HepG2 (cell line): ENCODE measurements around the gene WFDC6. TPM values are rescaled to one million over a fixed set of nuclear protein-coding genes. Genes with fewer than 3 reads are reported as not detected.

Experiments used
- ATAC-seq: fragments of 200-7000 bp; cut with Tn5 transposase; 3 replicates; pipeline ENCODE4 v1.9.1; 2020; ENCODE audit warnings: mild to moderate bottlenecking, moderate library complexity
- BruUV-seq: library from RNA; stranded (reverse); fragments of 400-500 nt; replicated peaks from 2 replicates; lab custom pipeline; 2021; lab: Mats Ljungman, UMichigan
- CTCF ChIA-PET: fragments of 300-600 bp; formaldehyde crosslinking; extraction: SDS; loops from one replicate; lab custom pipeline; 2021; ENCODE audit warnings: low total read pairs, inconsistent platforms, low intra/inter-chr PET ratio; lab: Yijun Ruan, JAX
- POLR2A ChIA-PET: fragments of 350-600 bp; sonication (Branson Sonifier 250); formaldehyde crosslinking; loops from one replicate; lab custom pipeline; 2020; ENCODE audit warnings: antibody characterized with exemption, inconsistent platforms; lab: Yijun Ruan, JAX
- DNase-seq: peaks from one replicate; pipeline ENCODE4 v3.0.0-alpha.2; 2015; ENCODE audit warnings: low spot score
- FAIRE-seq: peaks from 3 replicates; lab custom pipeline; 2011; peaks lifted over from hg19 to GRCh38; lab: Jason Lieb, UNC
- H2AFZ ChIP-seq: one replicate; pipeline ENCODE4 v1.6.1; 2011; ENCODE audit warnings: low read length, inconsistent platforms
- H3K27ac ChIP-seq: fragments of 300-600 bp; 3 replicates; pipeline ENCODE4 v1.8.0; 2011; ENCODE audit warnings: mixed run types, mild to moderate bottlenecking, mixed read lengths, low read length, inconsistent platforms; ENCODE audit not compliant: insufficient read depth; ENCODE audit errors: extremely low read length
- H3K27me3 ChIP-seq, 2 experiments: fragments of 200-600 bp in 1 of 2; 2 replicates in 1 of 2; 3 replicates in 1 of 2; pipeline versions ENCODE4 v1.6.0 to v1.8.0; 2011; ENCODE audit warnings: low read length in 2 of 2, mild to moderate bottlenecking in 2 of 2, moderate library complexity in 2 of 2, inconsistent platforms in 1 of 2; ENCODE audit not compliant: insufficient read depth in 2 of 2, control insufficient read depth in 1 of 2
- H3K36me3 ChIP-seq, 2 experiments: fragments of 200-600 bp in 1 of 2; replicated peaks in 1 of 2; 2 replicates in 1 of 2; 3 replicates in 1 of 2; pipeline versions ENCODE4 v1.5.1 to v1.8.0; 2011; ENCODE audit warnings: low read length in 2 of 2, inconsistent platforms in 1 of 2; ENCODE audit not compliant: insufficient read depth in 2 of 2, control insufficient read depth in 1 of 2
- H3K4me1 ChIP-seq: 2 replicates; pipeline ENCODE4 v1.5.1; 2012; ENCODE audit warnings: low read length, inconsistent platforms; ENCODE audit not compliant: insufficient read depth
- H3K4me2 ChIP-seq: 2 replicates; pipeline ENCODE4 v1.6.0; 2011; ENCODE audit warnings: low read depth, low read length, inconsistent platforms
- H3K4me3 ChIP-seq, 3 experiments: fragments of 200-600 bp in 1 of 3; sonication (generic), shearing (Covaris generic) in 1 of 3; replicated peaks in 1 of 3; 2 replicates each; pipeline ENCODE4 v1.5.1; 2011 to 2016; ENCODE audit warnings: low read length in 3 of 3, inconsistent platforms in 2 of 3, low read depth in 2 of 3, mild to moderate bottlenecking in 2 of 3, control low read depth in 1 of 3, mixed read lengths in 1 of 3; ENCODE audit not compliant: insufficient read depth in 1 of 3
- H3K79me2 ChIP-seq: one replicate; pipeline ENCODE4 v1.6.1; 2011; ENCODE audit warnings: low read length, inconsistent platforms; ENCODE audit not compliant: insufficient read depth
- H3K9ac ChIP-seq: 2 replicates; pipeline ENCODE4 v1.6.0; 2011; ENCODE audit warnings: mild to moderate bottlenecking, low read depth, low read length, inconsistent platforms; ENCODE audit not compliant: insufficient read depth
- H3K9me3 ChIP-seq: 2 replicates; pipeline ENCODE4 v1.5.1; 2012; ENCODE audit warnings: mild to moderate bottlenecking, low read length
- H4K20me1 ChIP-seq: 2 replicates; pipeline ENCODE4 v1.6.0; 2011; ENCODE audit warnings: inconsistent platforms, mild to moderate bottlenecking, low read length, moderate library complexity; ENCODE audit not compliant: insufficient read depth
- FOXK2 ChIP-seq: fragments of 450-650 bp; IDR thresholded peaks from 2 replicates; pipeline ENCODE4 v1.6.1; 2016
- GABPA ChIP-seq, 2 experiments: IDR thresholded peaks; 2 replicates each; pipeline ENCODE4 v1.6.1; 2011 to 2016; ENCODE audit warnings: low read depth in 2 of 2, low read length in 1 of 2, missing biosample characterization in 1 of 2, missing genetic modification characterization in 1 of 2
- HOXD1 ChIP-seq: sonication (generic); formaldehyde crosslinking; IDR thresholded peaks from 2 replicates; pipeline ENCODE4 v1.5.0; 2020; ENCODE audit warnings: missing genetic modification reagents
- ISL2 ChIP-seq: sonication (generic); formaldehyde crosslinking; IDR thresholded peaks from 2 replicates; pipeline ENCODE4 v1.5.0; 2020; ENCODE audit warnings: missing genetic modification reagents
- KLF11 ChIP-seq: IDR thresholded peaks from 2 replicates; pipeline ENCODE4 v1.6.1; 2016; ENCODE audit warnings: missing compliant biosample characterization
- SAP130 ChIP-seq: IDR thresholded peaks from 2 replicates; pipeline ENCODE4 v1.6.1; 2016; ENCODE audit warnings: low read depth
- U2AF2 ChIP-seq: fragments of 200-400 bp; formaldehyde crosslinking; IDR thresholded peaks from 2 replicates; pipeline ENCODE4 v1.6.1; 2017; ENCODE audit warnings: low read depth, mild to moderate bottlenecking, low read length
- YEATS4 ChIP-seq: sonication (generic); formaldehyde crosslinking; IDR thresholded peaks from 2 replicates; pipeline ENCODE4 v1.4.0; 2020; ENCODE audit warnings: missing genetic modification reagents, borderline replicate concordance
- ZNF234 ChIP-seq: sonication (generic); formaldehyde crosslinking; conservative IDR thresholded peaks from 2 replicates; pipeline ENCODE4 v1.5.1; 2020; ENCODE audit warnings: mild to moderate bottlenecking, missing genetic modification reagents
- ZNF256 ChIP-seq: sonication (generic); formaldehyde crosslinking; conservative IDR thresholded peaks from 2 replicates; pipeline ENCODE4 v1.4.0; 2020; ENCODE audit warnings: missing genetic modification reagents
- ZNF432 ChIP-seq: sonication (generic); formaldehyde crosslinking; IDR thresholded peaks from 2 replicates; pipeline ENCODE4 v1.5.0; 2020; ENCODE audit warnings: missing genetic modification reagents, mild to moderate bottlenecking, borderline replicate concordance
- ZNF572 ChIP-seq: sonication (generic); formaldehyde crosslinking; IDR thresholded peaks from 2 replicates; pipeline ENCODE4 v1.5.1; 2020; ENCODE audit warnings: mild to moderate bottlenecking, missing genetic modification reagents
- ZNF660 ChIP-seq: sonication (generic); formaldehyde crosslinking; IDR thresholded peaks from 2 replicates; pipeline ENCODE4 v1.5.1; 2020; ENCODE audit warnings: mild to moderate bottlenecking, low read depth, missing genetic modification reagents, borderline replicate concordance
- ZNF816 ChIP-seq: sonication (generic); formaldehyde crosslinking; IDR thresholded peaks from 2 replicates; pipeline ENCODE4 v1.8.0; 2022; ENCODE audit warnings: missing genetic modification reagents, mild to moderate bottlenecking, borderline replicate concordance
- ZNF839 ChIP-seq: sonication (generic); formaldehyde crosslinking; IDR thresholded peaks from 2 replicates; pipeline ENCODE4 v1.4.0; 2020; ENCODE audit warnings: missing genetic modification reagents, mild to moderate bottlenecking, borderline replicate concordance
- WGBS: methylation state at CpG from one replicate; pipeline ENCODE4 v1.1.6; 2017; ENCODE audit warnings: low lambda C conversion rate; 5-methylcytosine and 5-hydroxymethylcytosine counted together
- in situ Hi-C: cut with HindIII; loops from 2 replicates; pipeline ENCODE4 v1.10.0; 2017; ENCODE audit warnings: low pct_unique_long_range_greater_than_20kb; ENCODE audit not compliant: extremely low pct_ligation_motif_present
- intact Hi-C: fragments of 100-400 bp; cut with micrococcal nuclease; formaldehyde crosslinking; loops from one replicate; pipeline ENCODE4 v1.10.0; 2022; ENCODE audit not compliant: unreplicated experiment
- polyA plus RNA-seq, 8 experiments: library from polyadenylated mRNA; depleted of rRNA in 3 of 8; stranded (reverse) in 7 of 8; unstranded in 1 of 8; fragments of >200 nt; fragmentation: Illumina TruSeq in 4 of 8; extraction: Trizol in 4 of 8; gene quantifications; 2 replicates each; pipeline versions ENCODE4 v1.2.1 to v1.2.3, GENCODE V29; 2011 to 2016; ENCODE audit warnings: low read depth in 4 of 8, missing spikeins in 1 of 8, mixed read lengths in 1 of 8; ENCODE audit not compliant: insufficient read depth in 1 of 8
- total RNA-seq, 5 experiments: library from RNA; depleted of rRNA; stranded (reverse); fragments of >200 nt; fragmentation: Illumina TruSeq; extraction: Trizol; gene quantifications; 2 replicates each; pipeline ENCODE4 v1.2.3, GENCODE V29; 2016; ENCODE audit warnings: low read depth in 1 of 5
- TF ChIP-seq, protein P1 (sequence below): sonication (generic); formaldehyde crosslinking; IDR thresholded peaks from 2 replicates; pipeline ENCODE4 v1.4.0; 2020; ENCODE audit warnings: missing genetic modification reagents

The WFDC6 gene
- total and polyA plus RNA-seq, 2 of the 13 experiments (the other 11 are each of a cell fraction or from before 2014, with no cell fraction given) = not detected

DNA sequence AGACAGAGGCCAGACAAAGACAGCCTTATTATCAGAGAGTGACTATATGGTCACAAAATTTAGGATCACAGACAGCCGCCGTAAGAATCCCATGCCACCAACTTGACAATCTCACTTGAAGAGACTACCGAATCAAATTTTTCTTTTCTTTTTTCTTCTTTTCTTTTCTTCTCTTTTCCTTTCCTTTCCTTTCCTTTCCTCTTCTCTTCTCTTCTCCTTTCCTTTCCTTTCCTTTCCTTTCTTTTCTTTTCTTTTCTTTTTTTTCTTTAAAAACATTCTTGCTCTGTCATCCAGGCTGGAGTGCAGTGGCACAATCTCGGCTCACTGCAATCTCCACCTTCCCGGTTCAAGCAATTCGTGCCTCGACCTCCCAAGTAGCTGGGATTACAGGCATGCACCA is 9.1 kb upstream of the WFDC6 start:
- TF ChIP-seq KLF11 (CRISPR knock-in tag) (no peak), ZNF234 (CRISPR knock-in tag) (no peak), ZNF839 (no peak)
- FAIRE-seq = no peak
- Histone ChIP-seq H3K9me3 (no peaks in the 10 kb centered on the region), H3K36me3 (no peaks in the 10 kb centered on the region), H3K9ac (no peak overlapping the region), H3K79me2 (no peaks in the 10 kb centered on the region), H4K20me1 (no peaks in the 10 kb centered on the region), H3K4me1 (no peaks in the 10 kb centered on the region), H3K4me3 (no peak overlapping the region), H3K27me3 (peaks cover 2 to 19% of the 10 kb centered on the region in 2 experiments; a peak in 3 of 5 replicates), H3K27ac (no peak overlapping the region), H3K4me2 (no peak overlapping the region), H2AFZ (no peak overlapping the region)
- in situ Hi-C loops (loop anchor here (5.0 kb wide), 1 partner anchor 224 kb away; no protein-coding TSS in a partner anchor), intact Hi-C loops (no loop called here)
- CTCF ChIA-PET = no interaction called here
- no TSS peak for BruUV-seq
- DNase-seq = no peak
- 23% methylated on average over 7 of the region's 7 CpGs for WGBS
- POLR2A ChIA-PET = no interaction called here
- no peak for ATAC-seq

DNA sequence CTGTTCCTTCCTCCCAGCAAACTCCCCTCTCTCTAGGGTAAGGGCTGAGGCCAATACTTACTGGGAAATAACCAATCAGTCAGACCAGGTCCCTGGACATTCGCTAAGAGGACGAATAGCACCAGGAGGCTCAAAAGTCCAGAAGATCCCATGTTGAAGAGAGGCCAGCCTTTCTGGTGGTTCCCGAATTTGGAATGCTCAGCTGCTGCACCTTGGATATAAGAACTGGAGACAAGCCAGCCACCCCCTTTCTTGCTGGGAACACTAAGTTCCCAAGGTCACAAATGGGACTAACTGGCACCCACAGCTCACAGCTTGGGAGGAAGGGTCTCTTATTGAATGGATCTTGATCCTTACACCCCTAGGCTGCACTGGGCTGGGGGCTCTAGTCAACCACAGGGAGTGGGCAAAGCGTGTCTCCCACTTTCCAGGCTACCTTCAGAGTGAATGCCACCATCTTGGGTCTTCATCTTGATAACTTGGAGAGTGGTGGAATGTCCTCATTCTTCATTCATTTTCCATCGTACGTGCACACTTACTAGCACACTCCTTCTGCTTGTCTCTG is 8.0 kb upstream of the WFDC6 start, which contains the start of gene EPPIN:
TSS of gene EPPIN (minus strand) at position 196 of the 565 bp plus-strand sequence. CDS start at position 152, 44 bp downstream.
- intact Hi-C loops = no loop called here
- TF ChIP-seq ZNF572 (CRISPR knock-in tag) (no peak), ZNF660 (CRISPR knock-in tag) (no peak), ZNF432 (no peak), ZNF256 (CRISPR knock-in tag) (no peak), GABPA (IDR thresholded peaks at IDR 0.05; ENCODE audit: low read depth, low read length) (no peak), GABPA (CRISPR knock-in tag; IDR thresholded peaks at IDR 0.05; ENCODE audit: low read depth) (no peak), ZNF816 (CRISPR knock-in tag) (no peak), U2AF2 (no peak), HOXD1 (no peak), ISL2 (CRISPR knock-in tag) (no peak), SAP130 (CRISPR knock-in tag) (no peak), FOXK2 (no peak), YEATS4 (CRISPR knock-in tag) (no peak)
- TF ChIP-seq, protein P1, sequence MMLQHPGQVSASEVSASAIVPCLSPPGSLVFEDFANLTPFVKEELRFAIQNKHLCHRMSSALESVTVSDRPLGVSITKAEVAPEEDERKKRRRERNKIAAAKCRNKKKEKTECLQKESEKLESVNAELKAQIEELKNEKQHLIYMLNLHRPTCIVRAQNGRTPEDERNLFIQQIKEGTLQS = no peak

More for the DNA sequence above, 8.0 kb upstream of the WFDC6 start, which contains the start of gene EPPIN:
- H3K9me3 ChIP-seq = no peaks in the 10 kb centered on the region
- 4% methylated on average over 6 of the region's 6 CpGs for WGBS
- no peaks in the 10 kb centered on the region for H4K20me1 ChIP-seq
- CTCF ChIA-PET = no interaction called here
- FAIRE-seq = no peak
- peaks cover 2 to 19% of the 10 kb centered on the region in 2 experiments; a peak in 3 of 5 replicates for H3K27me3 ChIP-seq
- DNase-seq = no peak
- H3K4me1 ChIP-seq = no peaks in the 10 kb centered on the region
- ATAC-seq = no peak
- H3K9ac ChIP-seq = no peak within 1 kb of the TSS
- no peak within 1 kb of the TSS for H3K27ac ChIP-seq
- H3K36me3 ChIP-seq = no peaks in the 10 kb centered on the region
- no peaks in the 10 kb centered on the region for H3K79me2 ChIP-seq
- no TSS peak for BruUV-seq
- in situ Hi-C loops = loop anchor here (5.0 kb wide), 1 partner anchor 225 kb away; no protein-coding TSS in a partner anchor
- H2AFZ ChIP-seq = no peak within 1 kb of the TSS
- POLR2A ChIA-PET = no interaction called here
- no peak within 1 kb of the TSS for H3K4me2 ChIP-seq
- H3K4me3 ChIP-seq = no peak within 1 kb of the TSS
